PC-3 (cell line): ENCODE data around the gene ACADL. TPM values are rescaled to one million over a fixed set of nuclear protein-coding genes. Genes with fewer than 3 reads are reported as not detected.

ENCODE experiments used
- ATAC-seq: fragments of 200-7000 bp; cut with Tn5 transposase; 2 replicates; pipeline ENCODE4 v1.9.1; 2020; ENCODE audit warnings: mild to moderate bottlenecking, moderate library complexity
- BruUV-seq: library from RNA; stranded (reverse); fragments of 400-500 nt; replicated peaks from 2 replicates; lab custom pipeline; 2021; lab: Mats Ljungman, UMichigan
- CTCF ChIA-PET: fragments of 300-600 bp; sonication (Branson Sonifier 250); formaldehyde crosslinking; loops from one replicate; lab custom pipeline; 2022; ENCODE audit warnings: antibody characterized with exemption; lab: Charles Lee
- POLR2A ChIA-PET: fragments of 300-600 bp; sonication (Branson Sonifier 250); formaldehyde crosslinking; loops from one replicate; lab custom pipeline; 2022; ENCODE audit warnings: antibody characterized with exemption; ENCODE audit not compliant: unreplicated experiment; lab: Charles Lee
- DNase-seq: peaks from one replicate; pipeline ENCODE4 v3.0.0-alpha.2; 2015
- H2AFZ ChIP-seq: fragments of 300-600 bp; sonication (generic); 2 replicates; pipeline ENCODE4 v1.6.0; 2016; ENCODE audit warnings: antibody characterized with exemption, low read length
- H3F3A ChIP-seq: fragments of 300-600 bp; sonication (generic); one replicate; pipeline ENCODE4 v1.6.0; 2017; ENCODE audit warnings: antibody characterized with exemption, low read length, control low read depth, mild to moderate bottlenecking; ENCODE audit not compliant: unreplicated experiment
- H3K27ac ChIP-seq: fragments of 300-600 bp; sonication (generic); 2 replicates; pipeline ENCODE4 v1.5.1; 2016; ENCODE audit warnings: mild to moderate bottlenecking, low read length
- H3K27me3 ChIP-seq: fragments of 300-600 bp; sonication (generic); 2 replicates; pipeline ENCODE4 v1.6.1; 2016; ENCODE audit warnings: low read length, mixed read lengths
- H3K36me3 ChIP-seq: fragments of 300-600 bp; sonication (generic); 2 replicates; pipeline ENCODE4 v1.6.1; 2016; ENCODE audit warnings: low read depth, mixed run types, low read length, mixed read lengths
- H3K4me1 ChIP-seq: fragments of 300-600 bp; sonication (generic); 2 replicates; pipeline ENCODE4 v1.5.1; 2016; ENCODE audit warnings: low read length; ENCODE audit not compliant: insufficient read depth
- H3K4me2 ChIP-seq: fragments of 300-600 bp; sonication (generic); 2 replicates; pipeline ENCODE4 v1.6.0; 2016; ENCODE audit warnings: low read length
- H3K4me3 ChIP-seq: fragments of 300-600 bp; sonication (generic); 2 replicates; pipeline ENCODE4 v1.5.1; 2016; ENCODE audit warnings: mild to moderate bottlenecking, low read length, mixed read lengths
- H3K79me2 ChIP-seq: fragments of 300-600 bp; sonication (generic); 2 replicates; pipeline ENCODE4 v1.6.1; 2017; ENCODE audit warnings: low read length, mixed read lengths
- H3K9ac ChIP-seq: fragments of 300-600 bp; sonication (generic); 2 replicates; pipeline ENCODE4 v1.6.0; 2016; ENCODE audit warnings: mild to moderate bottlenecking, low read length
- H3K9me2 ChIP-seq: fragments of 300-600 bp; sonication (generic); replicated peaks from 2 replicates; pipeline ENCODE4 v1.6.1; 2016; ENCODE audit warnings: mixed run types, low read length, mixed read lengths
- H3K9me3 ChIP-seq: fragments of 300-600 bp; sonication (generic); 2 replicates; pipeline ENCODE4 v1.6.1; 2016; ENCODE audit warnings: low read length, mixed read lengths
- H4K20me1 ChIP-seq: fragments of 300-600 bp; sonication (generic); 2 replicates; pipeline ENCODE4 v1.6.1; 2016; ENCODE audit warnings: low read length, mixed read lengths
- EZH2 ChIP-seq: fragments of 300-600 bp; sonication (generic); IDR thresholded peaks from one replicate; pipeline ENCODE4 v1.6.1; 2017; ENCODE audit warnings: antibody characterized with exemption, mild to moderate bottlenecking, low read length; ENCODE audit not compliant: unreplicated experiment
- EZH2phosphoT487 ChIP-seq: fragments of 300-600 bp; sonication (generic); IDR thresholded peaks from 2 replicates; pipeline ENCODE4 v1.6.1; 2018; ENCODE audit warnings: mild to moderate bottlenecking, antibody characterized with exemption, low read length, borderline replicate concordance
- intact Hi-C: fragments of 100-400 bp; cut with micrococcal nuclease; formaldehyde crosslinking; loops from 2 replicates; pipeline ENCODE4 v1.9.0; 2023
- total RNA-seq: library from RNA; depleted of rRNA; stranded (reverse); fragments of >200 nt; gene quantifications from 2 replicates; pipeline ENCODE4 v1.2.3, GENCODE V29; 2014
- TF ChIP-seq, protein P1 (sequence below): fragments of 300-600 bp; sonication (generic); conservative IDR thresholded peaks from 2 replicates; pipeline ENCODE4 v1.5.1; 2017; ENCODE audit warnings: antibody characterized with exemption, low read depth, mild to moderate bottlenecking, low read length

The ACADL gene
- total RNA-seq, 1 experiment from 2014 or later: 0.07 TPM

DNA sequence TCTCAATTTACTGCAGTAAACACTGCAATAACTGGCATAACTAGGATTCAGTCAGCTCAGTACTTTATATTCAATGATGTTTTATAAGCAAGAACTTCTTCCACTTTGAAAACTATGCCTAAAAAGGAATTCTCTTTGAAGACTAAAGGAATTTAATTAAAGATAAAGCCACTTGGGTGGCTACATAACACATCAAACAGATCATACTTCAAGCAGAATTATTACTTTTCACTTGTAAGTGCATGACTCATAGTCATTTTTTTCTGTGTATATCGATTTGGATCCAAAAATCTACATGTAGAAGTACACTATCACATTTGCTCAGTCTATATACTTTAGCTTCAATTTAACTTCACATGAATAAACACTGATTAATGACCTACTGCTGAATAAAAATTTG lies 58.0 kb downstream of the ACADL start:
- TF ChIP-seq EZH2phosphoT487: no peak
- no peak for TF ChIP-seq EZH2
- TF ChIP-seq, protein P1, sequence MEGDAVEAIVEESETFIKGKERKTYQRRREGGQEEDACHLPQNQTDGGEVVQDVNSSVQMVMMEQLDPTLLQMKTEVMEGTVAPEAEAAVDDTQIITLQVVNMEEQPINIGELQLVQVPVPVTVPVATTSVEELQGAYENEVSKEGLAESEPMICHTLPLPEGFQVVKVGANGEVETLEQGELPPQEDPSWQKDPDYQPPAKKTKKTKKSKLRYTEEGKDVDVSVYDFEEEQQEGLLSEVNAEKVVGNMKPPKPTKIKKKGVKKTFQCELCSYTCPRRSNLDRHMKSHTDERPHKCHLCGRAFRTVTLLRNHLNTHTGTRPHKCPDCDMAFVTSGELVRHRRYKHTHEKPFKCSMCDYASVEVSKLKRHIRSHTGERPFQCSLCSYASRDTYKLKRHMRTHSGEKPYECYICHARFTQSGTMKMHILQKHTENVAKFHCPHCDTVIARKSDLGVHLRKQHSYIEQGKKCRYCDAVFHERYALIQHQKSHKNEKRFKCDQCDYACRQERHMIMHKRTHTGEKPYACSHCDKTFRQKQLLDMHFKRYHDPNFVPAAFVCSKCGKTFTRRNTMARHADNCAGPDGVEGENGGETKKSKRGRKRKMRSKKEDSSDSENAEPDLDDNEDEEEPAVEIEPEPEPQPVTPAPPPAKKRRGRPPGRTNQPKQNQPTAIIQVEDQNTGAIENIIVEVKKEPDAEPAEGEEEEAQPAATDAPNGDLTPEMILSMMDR: no peak
- Histone ChIP-seq H3K9me3 (no peaks in the 10 kb centered on the region), H4K20me1 (no peaks in the 10 kb centered on the region), H2AFZ (no peak overlapping the region), H3K4me2 (no peak overlapping the region), H3K27ac (no peak overlapping the region), H3K9me2 (no peaks in the 10 kb centered on the region), H3K4me1 (peaks cover 15% of the 10 kb centered on the region), H3K9ac (no peak overlapping the region), H3F3A (peaks cover 6% of the 10 kb centered on the region), H3K27me3 (no peaks in the 10 kb centered on the region), H3K79me2 (peaks cover 14% of the 10 kb centered on the region; the same call in 1 of the 2 replicates), H3K4me3 (no peak overlapping the region), H3K36me3 (no peaks in the 10 kb centered on the region)
- ChIA-PET POLR2A (no interaction called here), CTCF (no interaction called here)
- DNase-seq (no peak), ATAC-seq (no peak)
- BruUV-seq: no TSS peak
- intact Hi-C loops: no loop called here

DNA sequence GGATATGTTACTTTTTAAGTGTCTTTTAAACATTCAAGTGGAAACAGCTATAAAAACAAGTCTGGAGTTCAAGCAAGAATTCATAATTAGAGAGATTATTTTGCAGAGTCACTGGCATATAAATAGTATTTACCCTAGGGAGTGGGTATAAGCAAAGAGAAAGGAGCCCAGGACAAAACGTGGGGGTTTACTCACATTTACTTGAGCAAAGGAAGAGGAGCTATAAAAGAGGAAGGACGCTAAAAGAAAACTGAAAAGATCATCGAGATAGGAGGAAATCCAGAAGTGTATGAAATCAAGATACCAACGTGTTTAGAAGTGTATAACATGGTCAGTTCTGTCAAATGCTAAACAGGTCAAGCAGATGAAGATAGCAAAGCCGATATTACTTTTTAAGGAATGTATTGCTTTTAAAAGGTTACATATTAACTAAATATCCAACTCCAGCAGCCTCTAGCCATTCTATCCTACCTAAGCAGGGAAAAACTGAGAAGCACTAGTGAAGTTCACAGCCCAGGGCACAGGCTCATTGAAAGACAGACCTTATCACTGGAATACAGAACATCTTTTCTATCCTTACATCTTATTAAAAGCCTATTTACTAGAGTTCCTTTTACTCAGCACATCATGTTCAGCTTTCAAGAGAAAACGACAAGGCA lies 62.7 kb downstream of the ACADL start:
- Histone ChIP-seq H3K9ac (no peak overlapping the region), H3K36me3 (no peaks in the 10 kb centered on the region), H3F3A (no peaks in the 10 kb centered on the region), H3K4me2 (no peak overlapping the region), H3K27me3 (no peaks in the 10 kb centered on the region), H3K4me3 (no peak overlapping the region), H3K9me2 (no peaks in the 10 kb centered on the region), H4K20me1 (no peaks in the 10 kb centered on the region), H3K79me2 (no peaks in the 10 kb centered on the region), H3K27ac (no peak overlapping the region), H2AFZ (no peak overlapping the region), H3K4me1 (no peaks in the 10 kb centered on the region), H3K9me3 (no peaks in the 10 kb centered on the region)
- POLR2A ChIA-PET: no interaction called here
- no TSS peak for BruUV-seq
- no peak for DNase-seq
- TF ChIP-seq, protein P1: no peak
- TF ChIP-seq EZH2: no peak
- CTCF ChIA-PET: no interaction called here
- ATAC-seq: no peak
- intact Hi-C loops: no loop called here

DNA sequence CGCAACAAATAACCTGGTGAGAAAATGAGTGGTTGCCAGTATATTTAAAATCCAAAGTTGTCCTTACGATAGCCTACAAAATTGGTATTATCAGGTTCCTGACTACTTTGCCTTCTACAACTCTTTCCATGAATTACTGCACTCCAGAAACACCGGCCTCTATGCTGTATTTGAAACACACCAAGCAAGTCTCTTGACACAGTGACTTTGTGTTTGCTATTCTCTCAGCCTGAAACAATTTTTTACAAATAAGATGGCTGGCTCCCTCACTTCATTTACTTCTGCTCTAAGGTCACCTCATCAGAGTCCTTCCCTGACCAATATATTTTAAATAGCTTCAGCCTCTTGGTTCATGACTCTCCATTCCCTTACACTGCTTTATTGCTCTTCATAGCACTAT lies 66.2 kb downstream of the ACADL start:
- no peak overlapping the region for H3K4me2 ChIP-seq
- no peaks in the 10 kb centered on the region for H3K36me3 ChIP-seq
- H3K79me2 ChIP-seq: no peaks in the 10 kb centered on the region
- no TSS peak for BruUV-seq
- no peaks in the 10 kb centered on the region for H3K9me2 ChIP-seq
- intact Hi-C loops: no loop called here
- no peaks in the 10 kb centered on the region for H3K27me3 ChIP-seq
- ChIA-PET POLR2A (no interaction called here), CTCF (no interaction called here)
- no peak for ATAC-seq
- TF ChIP-seq EZH2 (no peak), EZH2phosphoT487 (no peak)
- TF ChIP-seq, protein P1: no peak
- H3K4me3 ChIP-seq: no peak overlapping the region
- H3K9ac ChIP-seq: no peak overlapping the region
- H3K27ac ChIP-seq: no peak overlapping the region
- H3K4me1 ChIP-seq: no peaks in the 10 kb centered on the region
- no peak overlapping the region for H2AFZ ChIP-seq
- no peaks in the 10 kb centered on the region for H3K9me3 ChIP-seq
- DNase-seq: no peak
- H3F3A ChIP-seq: no peaks in the 10 kb centered on the region
- H4K20me1 ChIP-seq: no peaks in the 10 kb centered on the region
